ENCODE measurements around the gene MMP28.

The MMP28 gene

GRCh38 chr17:35797370-35797769, 1.9 kb upstream of the MMP28 start:
- DNase-seq, result no peak

GRCh38 chr17:35796942-35797341, 1.5 kb upstream of the MMP28 start:
- DNase-seq, result no peak

GRCh38 chr17:35795871-35796265, 427 bp upstream of the MMP28 start:
- no peak for DNase-seq

GRCh38 chr17:35793257-35793656, 2.2 kb downstream of the MMP28 start:
- DNase-seq, result no peak

- DNase-seq, result no peak
Observed at GRCh38 chr17:35791681-35792350, 3.6 kb downstream of the MMP28 start.

GRCh38 chr17:35790841-35791240, 4.6 kb downstream of the MMP28 start:
- no peak for DNase-seq

GRCh38 chr17:35788477-35789368, 6.7 kb downstream of the MMP28 start:
- DNase-seq, result no peak

- DNase-seq, result no peak
Observed at GRCh38 chr17:35786941-35787432, 8.5 kb downstream of the MMP28 start.

GRCh38 chr17:35784895-35785294, 10.5 kb downstream of the MMP28 start:
- DNase-seq, result no peak

- DNase-seq, result no peak
Observed at GRCh38 chr17:35780950-35781349, 14.5 kb downstream of the MMP28 start.

- DNase-seq, result no peak
Observed at GRCh38 chr17:35778641-35779196, 16.7 kb downstream of the MMP28 start.

- no peak for DNase-seq
Observed at GRCh38 chr17:35775583-35775982, 19.9 kb downstream of the MMP28 start.

- DNase-seq, result no peak
Observed at GRCh38 chr17:35775039-35775438, 20.4 kb downstream of the MMP28 start.

GRCh38 chr17:35774499-35774898, 20.9 kb downstream of the MMP28 start:
- no peak for DNase-seq

- DNase-seq, result no peak
Observed at GRCh38 chr17:35773679-35774425, 21.6 kb downstream of the MMP28 start.

GRCh38 chr17:35773129-35773528, 22.3 kb downstream of the MMP28 start:
- DNase-seq, result no peak

GRCh38 chr17:35769895-35770486, 25.4 kb downstream of the MMP28 start:
- DNase-seq, result no peak

- no peak for DNase-seq
Observed at GRCh38 chr17:35768797-35769196, 26.6 kb downstream of the MMP28 start.

- DNase-seq, result peak; percentile 11 to 44
Observed at GRCh38 chr17:35766903-35767510, 28.4 kb downstream of the MMP28 start.

- DNase-seq, result no peak
Observed at GRCh38 chr17:35766489-35766877, 29.0 kb downstream of the MMP28 start.

- DNase-seq, result no peak
Observed at GRCh38 chr17:35765756-35766488, 29.5 kb downstream of the MMP28 start.

Data from CD4-positive, alpha-beta T cell treated with Interleukin-1 beta for 1 hour (primary cell).